PC-3 (cell line): ENCODE data around the gene RIMKLB.

Experiments used
- CTCF ChIP-seq: fragments of 300-600 bp; sonication (generic); conservative IDR thresholded peaks from 2 replicates; pipeline ENCODE4 v1.5.1; 2017; ENCODE audit warnings: antibody characterized with exemption, low read depth, mild to moderate bottlenecking, low read length
- EZH2 ChIP-seq: fragments of 300-600 bp; sonication (generic); IDR thresholded peaks from one replicate; pipeline ENCODE4 v1.6.1; 2017; ENCODE audit warnings: antibody characterized with exemption, mild to moderate bottlenecking, low read length; ENCODE audit not compliant: unreplicated experiment
- EZH2phosphoT487 ChIP-seq: fragments of 300-600 bp; sonication (generic); IDR thresholded peaks from 2 replicates; pipeline ENCODE4 v1.6.1; 2018; ENCODE audit warnings: mild to moderate bottlenecking, antibody characterized with exemption, low read length, borderline replicate concordance

DNA sequence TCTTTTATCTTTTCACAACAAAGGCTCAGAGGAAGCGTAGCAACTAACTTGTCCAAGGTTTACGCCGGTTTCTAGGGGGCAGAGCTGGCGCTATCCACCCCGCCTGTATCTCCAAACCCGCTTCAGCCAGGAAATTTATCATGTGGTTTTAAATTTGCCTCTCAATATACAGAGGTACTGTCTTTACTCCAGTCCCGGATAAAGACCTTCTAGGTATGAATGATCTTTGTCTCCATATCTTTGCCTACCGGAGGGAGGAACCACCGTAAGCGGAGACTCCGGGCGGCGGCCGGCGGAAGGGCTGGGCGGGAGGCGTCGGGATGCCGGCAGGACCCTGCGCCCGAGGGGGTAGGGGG, 693 bp upstream of the RIMKLB start:
- TF ChIP-seq CTCF: no peak
- no peak for TF ChIP-seq EZH2
- TF ChIP-seq EZH2phosphoT487: no peak
